ENCODE data around the gene ISYNA1.

- TF ChIP-seq, protein P1, sequence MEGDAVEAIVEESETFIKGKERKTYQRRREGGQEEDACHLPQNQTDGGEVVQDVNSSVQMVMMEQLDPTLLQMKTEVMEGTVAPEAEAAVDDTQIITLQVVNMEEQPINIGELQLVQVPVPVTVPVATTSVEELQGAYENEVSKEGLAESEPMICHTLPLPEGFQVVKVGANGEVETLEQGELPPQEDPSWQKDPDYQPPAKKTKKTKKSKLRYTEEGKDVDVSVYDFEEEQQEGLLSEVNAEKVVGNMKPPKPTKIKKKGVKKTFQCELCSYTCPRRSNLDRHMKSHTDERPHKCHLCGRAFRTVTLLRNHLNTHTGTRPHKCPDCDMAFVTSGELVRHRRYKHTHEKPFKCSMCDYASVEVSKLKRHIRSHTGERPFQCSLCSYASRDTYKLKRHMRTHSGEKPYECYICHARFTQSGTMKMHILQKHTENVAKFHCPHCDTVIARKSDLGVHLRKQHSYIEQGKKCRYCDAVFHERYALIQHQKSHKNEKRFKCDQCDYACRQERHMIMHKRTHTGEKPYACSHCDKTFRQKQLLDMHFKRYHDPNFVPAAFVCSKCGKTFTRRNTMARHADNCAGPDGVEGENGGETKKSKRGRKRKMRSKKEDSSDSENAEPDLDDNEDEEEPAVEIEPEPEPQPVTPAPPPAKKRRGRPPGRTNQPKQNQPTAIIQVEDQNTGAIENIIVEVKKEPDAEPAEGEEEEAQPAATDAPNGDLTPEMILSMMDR (IDR thresholded peaks at IDR 0.05): no peak
- TF ChIP-seq EP300 (IDR thresholded peaks at IDR 0.05): no peak
Measured at GRCh38 chr19:18441804-18442788, 4.2 kb upstream of the ISYNA1 start.
